A549 (cell line): ENCODE results near the gene SPP1.

ENCODE experiments used
- BHLHE40 ChIP-seq: IDR thresholded peaks from 2 replicates; pipeline ENCODE4 v1.6.1; 2012; ENCODE audit warnings: low read depth, low read length, inconsistent platforms
- CBX2 ChIP-seq: fragments of 200-600 bp; sonication (generic); IDR thresholded peaks from 2 replicates; pipeline ENCODE4 v1.6.1; 2016; ENCODE audit warnings: low read depth, mild to moderate bottlenecking, borderline replicate concordance
- FOSL2 ChIP-seq, 2 experiments: fragments of 450-650 bp in 1 of 2; fragments of >200 bp in 1 of 2; sonication (Bioruptor Twin) in 1 of 2; formaldehyde crosslinking; IDR thresholded peaks; 2 replicates each; pipeline versions ENCODE4 v1.5.0 to v1.6.1; 2016 to 2020; ENCODE audit warnings: mild to moderate bottlenecking in 1 of 2, moderate library complexity in 1 of 2
- JUNB ChIP-seq: fragments of >200 bp; sonication (Bioruptor Twin); formaldehyde crosslinking; IDR thresholded peaks from 2 replicates; pipeline ENCODE4 v1.6.1; 2016
- POLR2AphosphoS2 ChIP-seq: conservative IDR thresholded peaks from 2 replicates; pipeline ENCODE4 v1.6.1; 2012; ENCODE audit warnings: low read length, improper control_type of control experiment, inconsistent platforms
- RAD21 ChIP-seq, 2 experiments: fragments of >200 bp in 1 of 2; sonication (Bioruptor Twin) in 1 of 2; formaldehyde crosslinking in 1 of 2; IDR thresholded peaks in 1 of 2; conservative IDR thresholded peaks in 1 of 2; 2 replicates in 1 of 2; 3 replicates in 1 of 2; pipeline ENCODE4 v1.6.1; 2012 to 2018; ENCODE audit warnings: inconsistent platforms in 1 of 2
- TF ChIP-seq, protein P1 (sequence below): fragments of >200 bp; sonication (Bioruptor Twin); formaldehyde crosslinking; IDR thresholded peaks from 3 replicates; pipeline ENCODE4 v1.5.1; 2016

- TF ChIP-seq, protein P1, sequence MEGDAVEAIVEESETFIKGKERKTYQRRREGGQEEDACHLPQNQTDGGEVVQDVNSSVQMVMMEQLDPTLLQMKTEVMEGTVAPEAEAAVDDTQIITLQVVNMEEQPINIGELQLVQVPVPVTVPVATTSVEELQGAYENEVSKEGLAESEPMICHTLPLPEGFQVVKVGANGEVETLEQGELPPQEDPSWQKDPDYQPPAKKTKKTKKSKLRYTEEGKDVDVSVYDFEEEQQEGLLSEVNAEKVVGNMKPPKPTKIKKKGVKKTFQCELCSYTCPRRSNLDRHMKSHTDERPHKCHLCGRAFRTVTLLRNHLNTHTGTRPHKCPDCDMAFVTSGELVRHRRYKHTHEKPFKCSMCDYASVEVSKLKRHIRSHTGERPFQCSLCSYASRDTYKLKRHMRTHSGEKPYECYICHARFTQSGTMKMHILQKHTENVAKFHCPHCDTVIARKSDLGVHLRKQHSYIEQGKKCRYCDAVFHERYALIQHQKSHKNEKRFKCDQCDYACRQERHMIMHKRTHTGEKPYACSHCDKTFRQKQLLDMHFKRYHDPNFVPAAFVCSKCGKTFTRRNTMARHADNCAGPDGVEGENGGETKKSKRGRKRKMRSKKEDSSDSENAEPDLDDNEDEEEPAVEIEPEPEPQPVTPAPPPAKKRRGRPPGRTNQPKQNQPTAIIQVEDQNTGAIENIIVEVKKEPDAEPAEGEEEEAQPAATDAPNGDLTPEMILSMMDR, result no peak; the same call in 2 of the 3 replicates
- TF ChIP-seq FOSL2 (IDR thresholded peaks at IDR 0.05) (no peak), FOSL2 (CRISPR knock-in tag; IDR thresholded peaks at IDR 0.05) (no peak), BHLHE40 (no peak), CBX2 (no peak), RAD21 (conservative IDR thresholded peaks at IDR 0.05 in 1 of 2, IDR thresholded peaks at IDR 0.05 in 1 of 2) (no peak), POLR2AphosphoS2 (no peak), JUNB (no peak)
Measured at GRCh38 chr4:87985887-87986200, 10.3 kb downstream of the SPP1 start.
